HUDEP-2 (cell line): Measurements from ENCODE around the gene DMRTC2.
A peak's percentile ranks its signal among the peaks of the same experiment; 100 is the strongest.

ENCODE experiments used
- DNase-seq, 76 experiments: peaks; one replicate each; lab custom pipeline; 2025; ENCODE audit not compliant: unreplicated experiment in 76 of 76; lab: John Stamatoyannopoulos, UW

The DMRTC2 gene

GRCh38 chr19:41845001-41845050 is at the start of gene DMRTC2:
Gene DMRTC2 (plus strand): TSS chr19:41845042. CDS start chr19:41847429, 2,387 bp downstream.
- DNase-seq: no peak

- DNase-seq: no peak
These were observed 48.5 kb upstream of the DMRTC2 start, which contains the start of gene CEACAM3 for GRCh38 chr19:41796362-41796761. Gene CEACAM3 (plus strand): TSS chr19:41796587. CDS start chr19:41796678, 91 bp downstream.

- no peak for DNase-seq
These were observed 47.9 kb upstream of the DMRTC2 start for GRCh38 chr19:41796901-41797300.

- DNase-seq: no peak
These were observed 45.3 kb upstream of the DMRTC2 start for GRCh38 chr19:41799444-41800000.

GRCh38 chr19:41801031-41801430 is 43.8 kb upstream of the DMRTC2 start:
- no peak for DNase-seq

- no peak for DNase-seq
These were observed 43.0 kb upstream of the DMRTC2 start for GRCh38 chr19:41801792-41802211.

- no peak for DNase-seq
These were observed 42.1 kb upstream of the DMRTC2 start for GRCh38 chr19:41802770-41803169.

- DNase-seq: no peak
These were observed 40.5 kb upstream of the DMRTC2 start for GRCh38 chr19:41804336-41804735.

GRCh38 chr19:41807176-41807575 is 37.7 kb upstream of the DMRTC2 start:
- DNase-seq: no peak

- no peak for DNase-seq
These were observed 35.9 kb upstream of the DMRTC2 start for GRCh38 chr19:41808663-41809566.

- DNase-seq: no peak
These were observed 34.5 kb upstream of the DMRTC2 start for GRCh38 chr19:41810301-41810700.

GRCh38 chr19:41811036-41811435 is 33.8 kb upstream of the DMRTC2 start:
- no peak for DNase-seq

GRCh38 chr19:41811981-41812380 is 32.9 kb upstream of the DMRTC2 start:
- no peak for DNase-seq

GRCh38 chr19:41813911-41814310 is 30.9 kb upstream of the DMRTC2 start:
- DNase-seq: no peak

- DNase-seq: no peak
These were observed 29.5 kb upstream of the DMRTC2 start for GRCh38 chr19:41815301-41815700.

- no peak for DNase-seq
These were observed 28.1 kb upstream of the DMRTC2 start for GRCh38 chr19:41816761-41817160.

GRCh38 chr19:41821003-41821735 is 23.7 kb upstream of the DMRTC2 start:
- peak in 34 of 76 experiments; percentile 6 to 59 (median 28) for DNase-seq

- DNase-seq: no peak
These were observed 6.7 kb upstream of the DMRTC2 start for GRCh38 chr19:41837981-41838708.

GRCh38 chr19:41839211-41839610 is 5.6 kb upstream of the DMRTC2 start:
- DNase-seq: no peak

GRCh38 chr19:41843371-41843770 is 1.5 kb upstream of the DMRTC2 start:
- peak in 6 of 76 experiments; percentile 23 to 42 (median 32) for DNase-seq

- peak in 2 of 76 experiments; percentile 16 to 18 for DNase-seq
These were observed 241 bp upstream of the DMRTC2 start, which contains the start of gene LYPD4 for GRCh38 chr19:41844601-41845000. Gene LYPD4 (minus strand): TSS chr19:41844683. CDS start chr19:41839285, 5,398 bp downstream.
